ENCODE results near the gene SEMA4C.

The SEMA4C gene

GRCh38 chr2:96881349-96882195 lies 11.7 kb upstream of the SEMA4C start:
- DNase-seq (ENCODE audit: low read depth in 2 of 2): no peak

GRCh38 chr2:96880891-96881273 lies 11.0 kb upstream of the SEMA4C start:
- no peak for DNase-seq (ENCODE audit: low read depth in 2 of 2)

GRCh38 chr2:96879545-96880040 lies 9.7 kb upstream of the SEMA4C start:
- DNase-seq (ENCODE audit: low read depth in 2 of 2): no peak

- DNase-seq (ENCODE audit: low read depth in 2 of 2): no peak
These were observed 9.1 kb upstream of the SEMA4C start for GRCh38 chr2:96878796-96879544.

- no peak for DNase-seq (ENCODE audit: low read depth in 2 of 2)
These were observed 8.3 kb upstream of the SEMA4C start for GRCh38 chr2:96878171-96878570.

GRCh38 chr2:96877631-96878092 lies 7.8 kb upstream of the SEMA4C start:
- DNase-seq (ENCODE audit: low read depth in 2 of 2): no peak

GRCh38 chr2:96877042-96877451 lies 7.2 kb upstream of the SEMA4C start:
- no peak for DNase-seq (ENCODE audit: low read depth in 2 of 2)

GRCh38 chr2:96876269-96877041 lies 6.6 kb upstream of the SEMA4C start:
- no peak for DNase-seq (ENCODE audit: low read depth in 2 of 2)

- DNase-seq (ENCODE audit: low read depth in 2 of 2): no peak
These were observed 5.8 kb upstream of the SEMA4C start for GRCh38 chr2:96875498-96876268.

- no peak for DNase-seq (ENCODE audit: low read depth in 2 of 2)
These were observed 4.4 kb upstream of the SEMA4C start for GRCh38 chr2:96874198-96874831.

- DNase-seq (ENCODE audit: low read depth in 2 of 2): no peak
These were observed 3.8 kb upstream of the SEMA4C start for GRCh38 chr2:96873651-96874096.

GRCh38 chr2:96872591-96873349 lies 2.9 kb upstream of the SEMA4C start:
- no peak for DNase-seq (ENCODE audit: low read depth in 2 of 2)

GRCh38 chr2:96870626-96871255 lies 861 bp upstream of the SEMA4C start:
- peak in 1 of 2 experiments; percentile 45 for DNase-seq (ENCODE audit: low read depth in 2 of 2)

- DNase-seq (ENCODE audit: low read depth in 2 of 2): no peak
These were observed 529 bp downstream of the SEMA4C start for GRCh38 chr2:96869281-96869821.

- peak in 1 of 2 experiments; percentile 65 for DNase-seq (ENCODE audit: low read depth in 2 of 2)
These were observed 1.2 kb downstream of the SEMA4C start for GRCh38 chr2:96868555-96869280.

GRCh38 chr2:96867756-96868554 lies 1.9 kb downstream of the SEMA4C start:
- DNase-seq (ENCODE audit: low read depth in 2 of 2): no peak

- DNase-seq (ENCODE audit: low read depth in 2 of 2): no peak
These were observed 2.7 kb downstream of the SEMA4C start for GRCh38 chr2:96866986-96867755.
